ENCODE measurements around the gene DGKQ.

DNA sequence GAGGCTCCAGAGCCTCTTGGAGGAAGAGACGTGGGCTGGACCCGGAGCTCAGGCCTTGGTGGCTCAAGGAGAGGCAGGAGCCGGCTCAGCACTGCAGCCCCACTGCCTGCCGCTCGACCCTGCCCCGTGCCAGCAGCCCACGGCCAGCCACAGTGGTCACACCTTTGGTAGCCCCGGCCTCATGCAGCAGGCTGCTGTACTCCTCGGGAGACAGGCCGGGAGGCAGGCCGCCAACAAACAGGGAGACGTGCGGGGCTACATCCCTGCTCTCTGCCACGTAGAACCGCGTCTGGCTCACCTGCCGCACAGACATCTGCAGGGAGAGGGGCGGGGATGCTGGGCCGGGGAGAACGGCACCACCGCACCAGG is 7.6 kb downstream of the DGKQ start:
- TF ChIP-seq, protein P1, sequence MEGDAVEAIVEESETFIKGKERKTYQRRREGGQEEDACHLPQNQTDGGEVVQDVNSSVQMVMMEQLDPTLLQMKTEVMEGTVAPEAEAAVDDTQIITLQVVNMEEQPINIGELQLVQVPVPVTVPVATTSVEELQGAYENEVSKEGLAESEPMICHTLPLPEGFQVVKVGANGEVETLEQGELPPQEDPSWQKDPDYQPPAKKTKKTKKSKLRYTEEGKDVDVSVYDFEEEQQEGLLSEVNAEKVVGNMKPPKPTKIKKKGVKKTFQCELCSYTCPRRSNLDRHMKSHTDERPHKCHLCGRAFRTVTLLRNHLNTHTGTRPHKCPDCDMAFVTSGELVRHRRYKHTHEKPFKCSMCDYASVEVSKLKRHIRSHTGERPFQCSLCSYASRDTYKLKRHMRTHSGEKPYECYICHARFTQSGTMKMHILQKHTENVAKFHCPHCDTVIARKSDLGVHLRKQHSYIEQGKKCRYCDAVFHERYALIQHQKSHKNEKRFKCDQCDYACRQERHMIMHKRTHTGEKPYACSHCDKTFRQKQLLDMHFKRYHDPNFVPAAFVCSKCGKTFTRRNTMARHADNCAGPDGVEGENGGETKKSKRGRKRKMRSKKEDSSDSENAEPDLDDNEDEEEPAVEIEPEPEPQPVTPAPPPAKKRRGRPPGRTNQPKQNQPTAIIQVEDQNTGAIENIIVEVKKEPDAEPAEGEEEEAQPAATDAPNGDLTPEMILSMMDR (IDR thresholded peaks at IDR 0.05 in 4 of 5, conservative IDR thresholded peaks at IDR 0.05 in 1 of 5): no peak
- no peak for TF ChIP-seq POLR2A (IDR thresholded peaks at IDR 0.05)

All from gastrocnemius medialis (tissue), 4 donors.